Astrocyte of the cerebellum (primary cell): Measurements from ENCODE around the gene CYP27B1.

Source experiments
- DNase-seq: peaks from one replicate; pipeline ENCODE4 v3.0.0-alpha.2; 2011; ENCODE audit warnings: low read depth
- H3K4me3 ChIP-seq: 2 replicates; pipeline ENCODE4 v1.5.1; 2011; ENCODE audit warnings: mild to moderate bottlenecking, low read depth, low read length, moderate library complexity
- in situ Hi-C: cut with HindIII; loops from 2 replicates; pipeline ENCODE4 v1.10.0; 2017; ENCODE audit warnings: low sequenced_read_pairs
- TF ChIP-seq, protein P1 (sequence below): IDR thresholded peaks from 2 replicates; pipeline ENCODE4 v1.5.1; 2012; ENCODE audit warnings: low read length, low read depth, moderate library complexity, mild to moderate bottlenecking; ENCODE audit errors: missing control alignments

Gene CYP27B1

DNA sequence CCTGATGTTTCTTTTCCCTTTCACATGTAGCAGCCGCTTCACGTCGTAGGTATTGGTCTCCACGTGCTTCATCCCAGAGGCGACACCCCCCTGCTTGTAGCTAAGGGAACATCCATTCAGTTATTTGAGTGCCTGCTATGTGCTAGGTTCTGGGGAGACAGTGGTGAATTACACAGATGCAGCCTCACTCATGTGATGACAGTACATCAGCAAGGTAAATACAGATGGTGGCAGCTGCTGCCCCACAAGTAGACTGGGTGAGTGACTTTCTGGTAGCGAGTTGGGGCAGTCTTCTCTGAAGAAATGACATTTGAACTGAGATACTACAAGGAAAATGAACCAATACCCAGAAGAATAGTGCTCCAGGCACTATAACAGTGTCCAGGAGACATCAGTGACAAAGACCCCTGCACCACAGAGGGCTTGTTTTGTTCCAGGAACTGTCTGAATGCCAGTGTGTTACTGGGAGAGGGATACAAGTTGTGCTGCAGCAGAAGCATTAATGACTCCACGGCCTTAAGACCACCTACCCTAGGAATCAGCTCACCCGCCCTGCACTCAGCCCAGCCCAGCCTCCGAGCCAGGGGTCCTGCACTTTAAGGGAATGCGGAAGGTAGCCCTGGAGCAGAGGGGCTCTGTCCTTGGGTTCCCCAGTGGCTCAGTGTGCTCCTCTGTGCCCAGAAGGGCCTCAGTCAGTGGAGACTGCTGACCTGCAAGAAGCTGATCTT lies 44.3 kb upstream of the CYP27B1 start:
- no peak overlapping the region for H3K4me3 ChIP-seq
- no peak for DNase-seq
- TF ChIP-seq, protein P1, sequence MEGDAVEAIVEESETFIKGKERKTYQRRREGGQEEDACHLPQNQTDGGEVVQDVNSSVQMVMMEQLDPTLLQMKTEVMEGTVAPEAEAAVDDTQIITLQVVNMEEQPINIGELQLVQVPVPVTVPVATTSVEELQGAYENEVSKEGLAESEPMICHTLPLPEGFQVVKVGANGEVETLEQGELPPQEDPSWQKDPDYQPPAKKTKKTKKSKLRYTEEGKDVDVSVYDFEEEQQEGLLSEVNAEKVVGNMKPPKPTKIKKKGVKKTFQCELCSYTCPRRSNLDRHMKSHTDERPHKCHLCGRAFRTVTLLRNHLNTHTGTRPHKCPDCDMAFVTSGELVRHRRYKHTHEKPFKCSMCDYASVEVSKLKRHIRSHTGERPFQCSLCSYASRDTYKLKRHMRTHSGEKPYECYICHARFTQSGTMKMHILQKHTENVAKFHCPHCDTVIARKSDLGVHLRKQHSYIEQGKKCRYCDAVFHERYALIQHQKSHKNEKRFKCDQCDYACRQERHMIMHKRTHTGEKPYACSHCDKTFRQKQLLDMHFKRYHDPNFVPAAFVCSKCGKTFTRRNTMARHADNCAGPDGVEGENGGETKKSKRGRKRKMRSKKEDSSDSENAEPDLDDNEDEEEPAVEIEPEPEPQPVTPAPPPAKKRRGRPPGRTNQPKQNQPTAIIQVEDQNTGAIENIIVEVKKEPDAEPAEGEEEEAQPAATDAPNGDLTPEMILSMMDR: no peak
- in situ Hi-C loops: no loop called here

DNA sequence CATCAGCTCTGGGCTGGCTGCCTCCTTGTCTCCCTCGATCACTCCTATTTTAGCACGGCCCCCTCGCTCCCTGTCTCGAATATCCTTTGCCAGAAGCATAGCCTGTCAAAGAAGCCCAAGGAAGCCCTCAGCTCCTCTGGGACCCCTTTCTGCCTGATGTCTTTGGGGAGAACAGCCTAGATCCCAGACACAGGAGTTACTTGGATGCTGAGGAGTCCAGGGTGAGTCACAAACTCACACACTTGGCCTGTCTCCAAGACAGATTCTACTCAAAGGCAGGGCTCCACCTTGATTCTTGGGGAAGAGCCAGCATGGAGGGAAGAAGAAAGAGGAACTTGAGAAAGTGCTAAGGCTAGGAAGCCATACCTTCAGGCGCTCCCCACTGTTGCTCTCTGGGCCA lies 43.6 kb upstream of the CYP27B1 start:
- no peak overlapping the region for H3K4me3 ChIP-seq
- peak; percentile 59 for DNase-seq
- TF ChIP-seq, protein P1: no peak
- in situ Hi-C loops: no loop called here

DNA sequence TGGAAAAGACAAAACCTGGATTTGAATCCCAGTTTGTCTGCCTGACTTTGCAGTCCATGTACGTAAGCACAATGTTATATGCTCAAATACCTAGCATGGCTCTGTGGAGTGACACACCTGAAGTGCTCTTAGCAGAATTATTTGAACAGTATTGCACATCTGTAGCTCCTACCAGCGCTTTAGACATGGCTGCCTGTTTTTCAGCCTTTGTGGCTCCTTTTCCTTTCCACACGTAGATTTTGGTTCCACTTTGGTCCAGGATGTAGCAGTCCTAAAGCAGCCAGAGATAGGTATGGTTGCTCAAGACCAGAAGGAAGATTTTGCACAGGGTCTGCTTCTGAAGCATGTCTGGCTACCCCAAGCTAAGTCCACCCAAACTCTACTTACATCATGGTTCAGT lies 42.5 kb upstream of the CYP27B1 start:
- DNase-seq: no peak
- no peak overlapping the region for H3K4me3 ChIP-seq
- in situ Hi-C loops: no loop called here
- TF ChIP-seq, protein P1: no peak

DNA sequence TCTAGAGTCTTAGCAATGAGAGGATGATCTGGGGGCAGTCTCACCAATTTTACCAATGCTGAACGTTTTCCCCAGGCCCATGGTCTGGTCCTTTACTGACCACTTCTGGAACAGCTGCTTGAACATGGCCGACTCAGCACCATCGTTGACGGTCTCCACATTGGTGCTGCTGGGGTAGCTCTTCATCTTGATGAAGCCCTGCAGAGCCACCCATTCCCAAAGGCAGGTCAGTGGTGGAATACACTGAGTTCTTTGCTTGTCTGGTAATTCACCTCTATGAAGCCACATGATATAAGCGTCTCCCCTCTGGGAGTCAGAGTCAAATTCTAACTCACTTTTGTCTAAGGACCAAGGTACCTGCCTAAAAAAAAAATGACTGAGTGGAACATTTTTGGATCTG lies 41.5 kb upstream of the CYP27B1 start:
- in situ Hi-C loops: no loop called here
- TF ChIP-seq, protein P1: no peak

DNA sequence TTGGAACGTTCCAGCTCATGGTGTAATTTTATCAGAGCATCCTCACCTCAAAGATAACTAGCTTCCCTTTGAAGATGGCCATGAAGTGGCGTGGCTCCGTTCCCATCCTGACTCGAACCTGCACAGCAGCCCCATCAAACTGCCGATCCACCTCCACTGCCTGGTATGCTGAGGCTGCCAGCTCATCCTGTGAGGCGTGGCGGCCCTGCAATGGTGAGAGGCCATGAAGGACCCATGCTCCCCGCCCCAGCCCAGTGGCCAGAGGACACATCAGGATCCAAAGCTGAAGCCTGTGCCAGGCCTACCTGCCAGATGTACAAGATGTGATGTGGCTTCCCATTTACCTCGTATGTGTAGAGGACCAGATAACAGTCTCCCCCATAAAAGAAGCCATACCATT lies 40.4 kb upstream of the CYP27B1 start:
- TF ChIP-seq, protein P1: no peak

More for the DNA sequence above, 41.5 kb upstream of the CYP27B1 start:
- H3K4me3 ChIP-seq: no peak overlapping the region
- no peak for DNase-seq

DNA sequence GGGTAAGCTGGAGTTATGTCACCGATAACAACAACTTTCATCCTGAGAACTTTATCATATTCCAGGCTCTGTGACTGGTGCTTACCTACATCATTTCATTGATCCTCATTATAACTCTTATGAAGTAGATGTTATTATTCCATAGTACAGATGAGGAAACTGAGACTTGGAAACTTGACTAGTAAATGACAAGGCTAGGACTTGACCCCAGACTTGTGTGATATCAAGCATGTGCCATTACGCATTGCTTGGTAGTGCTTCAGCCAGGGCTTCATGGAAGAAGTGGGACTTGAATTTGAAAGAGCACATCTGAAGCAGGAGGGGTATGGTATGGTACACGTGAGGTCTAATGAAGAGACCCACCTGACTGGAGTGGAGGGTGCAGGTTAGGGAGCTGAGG lies 39.8 kb upstream of the CYP27B1 start:
- TF ChIP-seq, protein P1: no peak
- DNase-seq: no peak
- in situ Hi-C loops: no loop called here
- H3K4me3 ChIP-seq: no peak overlapping the region

More for the DNA sequence above, 40.4 kb upstream of the CYP27B1 start:
- in situ Hi-C loops: no loop called here
- H3K4me3 ChIP-seq: no peak overlapping the region
- DNase-seq: no peak
